ENCODE data around the gene TENM4. TPM values are rescaled to one million over a fixed set of nuclear protein-coding genes. Genes with fewer than 3 reads are reported as not detected.
A peak's percentile ranks its signal among the peaks of the same experiment; 100 is the strongest.

TENM4 gene
- total RNA-seq, 4 donors from 2014 or later: 5.5 to 12.3 (median 8.9) TPM

DNA sequence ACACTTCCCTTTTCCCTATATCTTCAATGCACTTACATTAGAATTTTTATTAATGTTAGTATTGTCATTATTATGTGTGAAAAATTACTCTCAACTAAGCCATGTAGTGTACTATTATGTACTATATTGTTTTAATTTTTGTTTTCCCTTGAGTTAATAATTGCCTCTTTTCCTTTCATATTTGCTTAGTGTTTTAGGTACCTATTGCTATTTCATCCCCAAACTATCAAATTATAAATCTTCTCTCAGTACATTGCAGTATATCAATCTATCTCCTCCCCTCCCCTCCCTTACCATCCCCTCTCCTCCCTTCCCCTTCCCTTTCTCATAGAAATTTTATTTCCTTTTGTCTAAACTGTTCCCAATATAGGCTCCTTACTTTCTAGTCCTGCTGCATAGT lies 12.8 kb upstream of the TENM4 start:
- H3K36me3 ChIP-seq: no peaks in the 10 kb centered on the region
- no peak overlapping the region for H3K4me3 ChIP-seq
- no peaks in the 10 kb centered on the region for H3K9me3 ChIP-seq
- no peaks in the 10 kb centered on the region for H3K4me1 ChIP-seq
- no peak for ATAC-seq
- no peak overlapping the region for H3K27ac ChIP-seq
- no peak for TF ChIP-seq EP300 (IDR thresholded peaks at IDR 0.05)
- peaks cover 17% of the 10 kb centered on the region for H3K27me3 ChIP-seq

DNA sequence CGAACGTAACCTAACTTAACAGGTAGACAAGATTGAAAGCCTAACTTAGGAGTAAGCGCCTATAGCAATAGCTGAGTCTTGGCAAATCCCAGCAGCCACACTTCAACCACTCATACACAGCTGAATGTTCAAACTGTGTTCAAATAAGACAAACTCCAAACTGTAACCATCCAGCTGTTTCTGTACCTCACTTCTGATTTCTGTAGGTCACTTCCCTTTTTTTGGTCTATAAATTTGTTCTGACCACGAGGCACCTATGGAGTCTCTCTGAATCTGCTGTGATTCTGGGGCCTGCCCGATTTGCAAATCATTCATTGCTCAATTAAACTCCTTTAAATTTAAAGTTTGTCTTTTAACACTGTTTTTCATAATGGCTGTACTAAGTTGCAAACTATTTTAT lies 8.2 kb upstream of the TENM4 start:
- ATAC-seq: no peak
- H3K9me3 ChIP-seq: no peaks in the 10 kb centered on the region
- 70 to 87% methylated on average over 2 to 5 of the region's 5 CpGs for WGBS, 2 donors (ENCODE audit: low coverage in 1 of 2)
- no peak overlapping the region for H3K27ac ChIP-seq
- no peaks in the 10 kb centered on the region for H3K27me3 ChIP-seq
- no peaks in the 10 kb centered on the region for H3K36me3 ChIP-seq
- H3K4me1 ChIP-seq: no peaks in the 10 kb centered on the region
- TF ChIP-seq POLR2A (IDR thresholded peaks at IDR 0.05): no peak
- TF ChIP-seq, protein P1, sequence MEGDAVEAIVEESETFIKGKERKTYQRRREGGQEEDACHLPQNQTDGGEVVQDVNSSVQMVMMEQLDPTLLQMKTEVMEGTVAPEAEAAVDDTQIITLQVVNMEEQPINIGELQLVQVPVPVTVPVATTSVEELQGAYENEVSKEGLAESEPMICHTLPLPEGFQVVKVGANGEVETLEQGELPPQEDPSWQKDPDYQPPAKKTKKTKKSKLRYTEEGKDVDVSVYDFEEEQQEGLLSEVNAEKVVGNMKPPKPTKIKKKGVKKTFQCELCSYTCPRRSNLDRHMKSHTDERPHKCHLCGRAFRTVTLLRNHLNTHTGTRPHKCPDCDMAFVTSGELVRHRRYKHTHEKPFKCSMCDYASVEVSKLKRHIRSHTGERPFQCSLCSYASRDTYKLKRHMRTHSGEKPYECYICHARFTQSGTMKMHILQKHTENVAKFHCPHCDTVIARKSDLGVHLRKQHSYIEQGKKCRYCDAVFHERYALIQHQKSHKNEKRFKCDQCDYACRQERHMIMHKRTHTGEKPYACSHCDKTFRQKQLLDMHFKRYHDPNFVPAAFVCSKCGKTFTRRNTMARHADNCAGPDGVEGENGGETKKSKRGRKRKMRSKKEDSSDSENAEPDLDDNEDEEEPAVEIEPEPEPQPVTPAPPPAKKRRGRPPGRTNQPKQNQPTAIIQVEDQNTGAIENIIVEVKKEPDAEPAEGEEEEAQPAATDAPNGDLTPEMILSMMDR (IDR thresholded peaks at IDR 0.05): no peak
- no peak for TF ChIP-seq POLR2AphosphoS5 (IDR thresholded peaks at IDR 0.05)
- no peak for TF ChIP-seq EP300 (IDR thresholded peaks at IDR 0.05)
- H3K4me3 ChIP-seq: no peak overlapping the region

DNA sequence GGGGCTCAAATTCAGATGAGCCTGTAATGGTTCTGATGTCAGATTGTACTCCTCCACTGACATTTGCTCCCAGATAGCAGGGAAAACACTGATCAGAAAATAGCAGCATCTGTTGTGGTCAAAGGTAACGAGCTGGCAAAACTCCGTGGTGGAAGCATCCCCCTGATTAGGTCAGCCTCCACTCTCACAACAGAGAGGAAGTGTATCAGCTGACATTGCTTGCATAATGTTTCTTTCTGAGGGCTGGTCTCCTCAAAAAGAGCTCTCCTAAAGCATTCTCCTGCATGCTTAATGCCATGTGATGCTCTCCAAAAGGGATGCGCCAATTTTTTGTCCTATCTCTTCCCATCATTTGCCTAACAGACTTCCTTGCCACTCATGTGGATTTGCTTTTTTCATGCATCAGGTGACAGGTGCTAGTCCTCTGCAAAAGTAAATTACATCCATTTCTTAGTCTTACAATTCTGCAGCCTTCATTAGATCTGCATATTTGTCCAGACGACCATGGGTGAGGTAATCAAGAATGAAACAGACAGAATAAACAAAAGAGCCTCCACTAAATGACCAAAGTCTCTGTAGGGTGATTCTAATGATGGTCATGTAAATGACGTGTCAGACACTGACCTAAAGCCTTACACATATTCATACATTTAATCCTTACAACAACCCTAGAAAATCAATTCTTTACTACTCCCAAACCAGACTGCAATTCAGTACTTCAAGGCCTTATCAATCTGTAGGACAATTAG lies 6.4 kb upstream of the TENM4 start:
- Histone ChIP-seq H3K36me3 (no peaks in the 10 kb centered on the region), H3K4me3 (no peak overlapping the region), H3K27ac (no peak overlapping the region), H3K27me3 (peaks cover 18% of the 10 kb centered on the region), H3K9me3 (no peaks in the 10 kb centered on the region), H3K4me1 (no peaks in the 10 kb centered on the region)
- ATAC-seq: no peak
- TF ChIP-seq POLR2AphosphoS5 (IDR thresholded peaks at IDR 0.05) (no peak), POLR2A (IDR thresholded peaks at IDR 0.05) (no peak), EP300 (IDR thresholded peaks at IDR 0.05) (no peak)
- TF ChIP-seq, protein P1 (IDR thresholded peaks at IDR 0.05): no peak
- WGBS, 2 donors (ENCODE audit: low coverage in 1 of 2): 46 to 86% methylated on average over 2 to 4 of the region's 5 CpGs

DNA sequence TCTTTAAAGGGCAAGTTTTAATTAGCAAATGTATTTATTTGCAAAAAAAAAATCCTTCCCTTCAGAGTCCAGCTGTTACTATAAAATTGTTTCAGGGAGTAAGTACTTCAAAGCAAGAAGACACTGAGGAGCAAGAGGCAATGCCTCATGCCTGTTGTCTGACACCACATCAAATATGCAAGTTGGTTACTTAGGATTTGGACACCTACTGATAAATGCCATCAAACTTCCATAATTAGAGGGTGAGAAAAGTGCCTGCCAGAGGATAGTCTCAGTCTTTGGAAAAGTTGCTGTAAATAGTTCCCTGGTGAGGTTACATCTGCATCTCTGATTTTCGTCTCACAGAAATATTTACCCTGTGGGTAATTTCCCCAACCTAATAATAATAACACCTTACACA lies 4.1 kb upstream of the TENM4 start:
- no peaks in the 10 kb centered on the region for H3K36me3 ChIP-seq
- no peak overlapping the region for H3K4me3 ChIP-seq
- TF ChIP-seq POLR2AphosphoS5 (IDR thresholded peaks at IDR 0.05) (no peak), EP300 (IDR thresholded peaks at IDR 0.05) (no peak), POLR2A (IDR thresholded peaks at IDR 0.05) (no peak)
- TF ChIP-seq, protein P1 (IDR thresholded peaks at IDR 0.05): no peak
- H3K9me3 ChIP-seq: no peaks in the 10 kb centered on the region
- peaks cover 28% of the 10 kb centered on the region for H3K27me3 ChIP-seq
- peaks cover 0 to 17% (median 6%) of the 10 kb centered on the region in 3 donors for H3K4me1 ChIP-seq
- WGBS, 2 donors (ENCODE audit: low coverage in 1 of 2): 40 to 57% methylated on average over 1 of the region's 1 CpG
- no peak overlapping the region for H3K27ac ChIP-seq
- ATAC-seq: no peak

DNA sequence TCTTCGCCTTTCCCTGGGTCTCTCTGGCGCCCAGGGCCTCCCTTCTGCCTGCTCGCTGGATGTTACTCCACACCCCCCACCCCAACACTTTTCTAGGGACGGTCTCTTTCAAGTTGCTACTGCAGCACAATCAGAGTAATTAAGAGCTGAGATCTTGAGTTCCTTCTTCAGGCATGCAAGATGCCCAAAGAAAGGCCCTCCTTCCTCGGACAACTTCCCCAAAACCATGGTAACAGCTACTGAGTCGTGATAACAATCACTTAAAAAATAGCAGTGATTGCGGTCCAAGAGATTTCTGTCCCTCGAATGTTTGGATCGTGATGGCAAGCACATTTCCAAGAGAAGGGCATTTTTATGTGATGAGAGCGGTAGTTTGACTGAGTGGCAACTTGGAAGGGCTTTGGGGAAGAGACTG lies 638 bp upstream of the TENM4 start:
- ATAC-seq: no peak
- H3K4me1 ChIP-seq: peaks cover 0 to 52% (median 28%) of the 10 kb centered on the region in 3 donors
- no peaks in the 10 kb centered on the region for H3K9me3 ChIP-seq
- 25 to 45% methylated on average over 7 to 10 of the region's 10 CpGs for WGBS, 2 donors (ENCODE audit: low coverage in 1 of 2)
- TF ChIP-seq POLR2A (IDR thresholded peaks at IDR 0.05): no peak
- TF ChIP-seq, protein P1 (IDR thresholded peaks at IDR 0.05): no peak
- H3K27me3 ChIP-seq: peaks cover 63% of the 10 kb centered on the region
- no peaks in the 10 kb centered on the region for H3K36me3 ChIP-seq
- H3K27ac ChIP-seq: peak overlapping the region in 3 of 4 donors; percentile 83 to 92 (median 89)
- peak overlapping the region in 1 of 2 donors; percentile 55 for H3K4me3 ChIP-seq
